Measurements from ENCODE around the gene SRGAP3.

SRGAP3 gene

GRCh38 chr3:9185701-9186100 lies 63.7 kb downstream of the SRGAP3 start:
- H3K27me3 ChIP-seq (replicated peaks in 2 of 5; ENCODE audit: control insufficient read depth in 4 of 5, insufficient read depth in 5 of 5, low read length in 4 of 5): no peaks in the 10 kb centered on the region
- H3K4me1 ChIP-seq (ENCODE audit: control extremely low read depth in 1 of 4, control insufficient read depth in 4 of 4, insufficient read depth in 4 of 4, low read length in 3 of 4): peaks cover 0 to 18% (median 8%) of the 10 kb centered on the region in 4 experiments
- H3K36me3 ChIP-seq (ENCODE audit: control insufficient read depth in 4 of 4, insufficient read depth in 4 of 4, low read length in 3 of 4): no peaks in the 10 kb centered on the region
- ChIA-PET CTCF (no interaction called here), POLR2A (no interaction called here)
- no peaks in the 10 kb centered on the region for H3K9me3 ChIP-seq (ENCODE audit: control extremely low read depth in 1 of 5, control insufficient read depth in 4 of 5, insufficient read depth in 2 of 5, low read depth in 1 of 5, low read length in 4 of 5)
- 94% methylated on average over 3 of the region's 5 CpGs for WGBS (ENCODE audit: insufficient coverage)
- no peak overlapping the region for H3K27ac ChIP-seq (ENCODE audit: insufficient read depth in 1 of 2, low read depth in 1 of 2, low read length in 2 of 2, poor library complexity in 1 of 2, severe bottlenecking in 2 of 2)
- H3K4me3 ChIP-seq (ENCODE audit: control insufficient read depth in 1 of 7, extremely low read depth in 1 of 7, insufficient read depth in 4 of 7, low read depth in 2 of 7, low read length in 6 of 7): no peak overlapping the region
- DNase-seq: no peak

GRCh38 chr3:9185046-9185445 lies 64.4 kb downstream of the SRGAP3 start:
- no peak for DNase-seq
- no peak overlapping the region for H3K27ac ChIP-seq (ENCODE audit: insufficient read depth in 1 of 2, low read depth in 1 of 2, low read length in 2 of 2, poor library complexity in 1 of 2, severe bottlenecking in 2 of 2)
- CTCF ChIA-PET: no interaction called here
- no peaks in the 10 kb centered on the region for H3K27me3 ChIP-seq (replicated peaks in 2 of 5; ENCODE audit: control insufficient read depth in 4 of 5, insufficient read depth in 5 of 5, low read length in 4 of 5)
- POLR2A ChIA-PET: no interaction called here
- WGBS (ENCODE audit: insufficient coverage): 100% methylated on average over 1 of the region's 3 CpGs
- peaks cover 0 to 24% (median 14%) of the 10 kb centered on the region in 4 experiments for H3K4me1 ChIP-seq (ENCODE audit: control extremely low read depth in 1 of 4, control insufficient read depth in 4 of 4, insufficient read depth in 4 of 4, low read length in 3 of 4)
- no peaks in the 10 kb centered on the region for H3K36me3 ChIP-seq (ENCODE audit: control insufficient read depth in 4 of 4, insufficient read depth in 4 of 4, low read length in 3 of 4)
- no peak overlapping the region for H3K4me3 ChIP-seq (ENCODE audit: control insufficient read depth in 1 of 7, extremely low read depth in 1 of 7, insufficient read depth in 4 of 7, low read depth in 2 of 7, low read length in 6 of 7)
- no peaks in the 10 kb centered on the region for H3K9me3 ChIP-seq (ENCODE audit: control extremely low read depth in 1 of 5, control insufficient read depth in 4 of 5, insufficient read depth in 2 of 5, low read depth in 1 of 5, low read length in 4 of 5)

DNA sequence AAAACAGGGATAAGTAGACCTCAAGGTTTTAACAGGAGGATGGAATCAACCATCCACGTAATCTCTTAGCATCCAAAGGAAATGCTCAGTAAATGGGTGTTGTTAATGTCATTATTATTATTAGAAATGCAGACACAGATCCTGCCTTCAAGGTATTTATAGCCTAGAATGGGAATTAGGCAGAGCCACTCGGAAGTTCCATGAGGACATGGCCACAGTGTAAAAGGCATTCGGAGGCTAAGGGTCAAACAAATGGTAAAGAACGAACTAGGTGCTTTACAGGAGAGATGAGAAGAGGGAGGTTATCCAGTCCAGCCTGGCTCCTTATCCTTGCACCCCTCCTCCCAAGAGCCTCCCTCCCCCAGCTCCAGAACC lies 65.0 kb downstream of the SRGAP3 start:
- no peak for DNase-seq
- Histone ChIP-seq H3K27ac (ENCODE audit: insufficient read depth in 1 of 2, low read depth in 1 of 2, low read length in 2 of 2, poor library complexity in 1 of 2, severe bottlenecking in 2 of 2) (no peak overlapping the region), H3K4me1 (ENCODE audit: control extremely low read depth in 1 of 4, control insufficient read depth in 4 of 4, insufficient read depth in 4 of 4, low read length in 3 of 4) (peaks cover 5 to 30% (median 20%) of the 10 kb centered on the region in 4 experiments), H3K36me3 (ENCODE audit: control insufficient read depth in 4 of 4, insufficient read depth in 4 of 4, low read length in 3 of 4) (no peaks in the 10 kb centered on the region), H3K9me3 (ENCODE audit: control extremely low read depth in 1 of 5, control insufficient read depth in 4 of 5, insufficient read depth in 2 of 5, low read depth in 1 of 5, low read length in 4 of 5) (no peaks in the 10 kb centered on the region), H3K27me3 (replicated peaks in 2 of 5; ENCODE audit: control insufficient read depth in 4 of 5, insufficient read depth in 5 of 5, low read length in 4 of 5) (no peaks in the 10 kb centered on the region), H3K4me3 (ENCODE audit: control insufficient read depth in 1 of 7, extremely low read depth in 1 of 7, insufficient read depth in 4 of 7, low read depth in 2 of 7, low read length in 6 of 7) (no peak overlapping the region)
- 100% methylated on average over 3 of the region's 4 CpGs for WGBS (ENCODE audit: insufficient coverage)
- ChIA-PET POLR2A (no interaction called here), CTCF (no interaction called here)

DNA sequence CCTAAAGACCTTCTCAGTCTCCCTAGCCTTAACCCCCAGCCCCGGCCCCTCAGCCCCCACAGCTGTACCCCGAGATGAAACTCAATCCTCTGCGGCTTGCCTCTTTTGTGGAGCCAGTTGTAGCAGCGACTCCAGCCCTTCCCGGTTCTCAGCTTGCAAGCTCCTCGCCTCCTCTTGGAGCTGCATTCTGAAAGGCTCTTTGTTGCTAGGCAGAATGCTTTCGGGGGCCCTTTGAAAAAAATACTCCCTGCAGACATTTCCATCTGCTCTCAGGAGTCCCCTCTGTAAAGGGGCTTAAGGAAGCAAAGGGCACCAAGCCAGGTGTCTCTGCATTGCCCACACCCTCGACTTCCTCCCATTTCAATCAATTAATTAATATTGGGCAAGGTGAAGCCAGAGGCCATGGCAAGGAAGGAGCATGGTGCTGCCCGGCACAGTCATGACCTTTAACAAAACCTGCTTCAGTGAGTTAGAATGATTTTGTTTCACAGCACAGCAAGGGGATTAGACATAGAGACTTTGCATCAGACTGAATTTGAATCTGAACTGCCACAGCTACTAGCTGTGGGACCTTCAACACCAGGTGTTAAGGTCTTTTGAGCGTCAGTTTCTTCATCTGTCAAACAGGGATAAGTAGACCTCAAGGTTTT lies 65.5 kb downstream of the SRGAP3 start:
- no peaks in the 10 kb centered on the region for H3K27me3 ChIP-seq (replicated peaks in 2 of 5; ENCODE audit: control insufficient read depth in 4 of 5, insufficient read depth in 5 of 5, low read length in 4 of 5)
- H3K27ac ChIP-seq (ENCODE audit: insufficient read depth in 1 of 2, low read depth in 1 of 2, low read length in 2 of 2, poor library complexity in 1 of 2, severe bottlenecking in 2 of 2): no peak overlapping the region
- DNase-seq: no peak
- H3K36me3 ChIP-seq (ENCODE audit: control insufficient read depth in 4 of 4, insufficient read depth in 4 of 4, low read length in 3 of 4): no peaks in the 10 kb centered on the region
- no peaks in the 10 kb centered on the region for H3K9me3 ChIP-seq (ENCODE audit: control extremely low read depth in 1 of 5, control insufficient read depth in 4 of 5, insufficient read depth in 2 of 5, low read depth in 1 of 5, low read length in 4 of 5)
- CTCF ChIA-PET: no interaction called here
- H3K4me3 ChIP-seq (ENCODE audit: control insufficient read depth in 1 of 7, extremely low read depth in 1 of 7, insufficient read depth in 4 of 7, low read depth in 2 of 7, low read length in 6 of 7): no peak overlapping the region
- POLR2A ChIA-PET: no interaction called here
- peaks cover 10 to 35% (median 24%) of the 10 kb centered on the region in 4 experiments for H3K4me1 ChIP-seq (ENCODE audit: control extremely low read depth in 1 of 4, control insufficient read depth in 4 of 4, insufficient read depth in 4 of 4, low read length in 3 of 4)
- WGBS (ENCODE audit: insufficient coverage): 92% methylated on average over 5 of the region's 10 CpGs

DNA sequence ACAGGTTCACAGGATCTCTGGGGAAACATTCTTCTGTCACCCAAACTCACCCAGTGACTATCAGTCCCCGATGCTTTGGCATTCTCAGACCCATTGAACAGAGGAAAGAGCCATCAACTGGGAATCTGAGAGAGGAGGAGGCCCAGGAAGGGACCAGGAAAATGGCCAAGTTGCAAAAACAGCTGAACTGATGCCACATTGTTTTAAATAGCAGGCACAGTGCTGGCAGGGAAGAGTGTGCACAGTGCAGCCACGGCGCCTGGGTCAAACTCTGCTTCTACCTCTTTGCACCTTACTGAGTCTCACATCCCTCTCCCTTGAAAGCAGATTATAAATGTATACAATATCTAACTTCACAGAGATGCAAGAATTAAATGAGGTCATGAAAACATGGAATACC lies 66.4 kb downstream of the SRGAP3 start:
- H3K9me3 ChIP-seq (ENCODE audit: control extremely low read depth in 1 of 5, control insufficient read depth in 4 of 5, insufficient read depth in 2 of 5, low read depth in 1 of 5, low read length in 4 of 5): no peaks in the 10 kb centered on the region
- H3K27ac ChIP-seq (ENCODE audit: insufficient read depth in 1 of 2, low read depth in 1 of 2, low read length in 2 of 2, poor library complexity in 1 of 2, severe bottlenecking in 2 of 2): no peak overlapping the region
- no peaks in the 10 kb centered on the region for H3K27me3 ChIP-seq (replicated peaks in 2 of 5; ENCODE audit: control insufficient read depth in 4 of 5, insufficient read depth in 5 of 5, low read length in 4 of 5)
- WGBS (ENCODE audit: insufficient coverage): no CpG with 5 or more reads among the region's 3 CpGs
- POLR2A ChIA-PET: no interaction called here
- peaks cover 10 to 45% (median 32%) of the 10 kb centered on the region in 4 experiments for H3K4me1 ChIP-seq (ENCODE audit: control extremely low read depth in 1 of 4, control insufficient read depth in 4 of 4, insufficient read depth in 4 of 4, low read length in 3 of 4)
- CTCF ChIA-PET: interaction anchor here (1.0 kb wide), 1 partner anchor 11 kb away, joined by 3 read pairs; no protein-coding TSS in a partner anchor
- DNase-seq: no peak
- no peak overlapping the region for H3K4me3 ChIP-seq (ENCODE audit: control insufficient read depth in 1 of 7, extremely low read depth in 1 of 7, insufficient read depth in 4 of 7, low read depth in 2 of 7, low read length in 6 of 7)
- H3K36me3 ChIP-seq (ENCODE audit: control insufficient read depth in 4 of 4, insufficient read depth in 4 of 4, low read length in 3 of 4): no peaks in the 10 kb centered on the region

- POLR2A ChIA-PET: interaction anchor here (0.7 kb wide), 1 partner anchor 68 kb away, joined by 3 read pairs; no protein-coding TSS in a partner anchor
- Histone ChIP-seq H3K4me1 (ENCODE audit: control extremely low read depth in 1 of 4, control insufficient read depth in 4 of 4, insufficient read depth in 4 of 4, low read length in 3 of 4) (peaks cover 10 to 59% (median 32%) of the 10 kb centered on the region in 4 experiments), H3K27ac (ENCODE audit: insufficient read depth in 1 of 2, low read depth in 1 of 2, low read length in 2 of 2, poor library complexity in 1 of 2, severe bottlenecking in 2 of 2) (no peak overlapping the region), H3K9me3 (ENCODE audit: control extremely low read depth in 1 of 5, control insufficient read depth in 4 of 5, insufficient read depth in 2 of 5, low read depth in 1 of 5, low read length in 4 of 5) (no peaks in the 10 kb centered on the region), H3K4me3 (ENCODE audit: control insufficient read depth in 1 of 7, extremely low read depth in 1 of 7, insufficient read depth in 4 of 7, low read depth in 2 of 7, low read length in 6 of 7) (peak overlapping the region in 4 of 7 experiments; percentile 46 to 53 (median 47)), H3K36me3 (ENCODE audit: control insufficient read depth in 4 of 4, insufficient read depth in 4 of 4, low read length in 3 of 4) (no peaks in the 10 kb centered on the region), H3K27me3 (replicated peaks in 2 of 5; ENCODE audit: control insufficient read depth in 4 of 5, insufficient read depth in 5 of 5, low read length in 4 of 5) (no peaks in the 10 kb centered on the region)
- 20% methylated on average over 5 of the region's 6 CpGs for WGBS (ENCODE audit: insufficient coverage)
- peak; percentile 13 to 82 (median 74) for DNase-seq
- CTCF ChIA-PET: interaction anchor here (0.8 to 1.0 kb wide), 2 partner anchors 11 to 211 kb away, joined by 3 read pairs; no protein-coding TSS in a partner anchor
Measured at GRCh38 chr3:9180764-9181117, 68.7 kb downstream of the SRGAP3 start.

- CTCF ChIA-PET: interaction anchor here (0.8 to 1.0 kb wide), 2 partner anchors 11 to 211 kb away, joined by 3 read pairs; no protein-coding TSS in a partner anchor
- H3K27ac ChIP-seq (ENCODE audit: insufficient read depth in 1 of 2, low read depth in 1 of 2, low read length in 2 of 2, poor library complexity in 1 of 2, severe bottlenecking in 2 of 2): no peak overlapping the region
- no peaks in the 10 kb centered on the region for H3K9me3 ChIP-seq (ENCODE audit: control extremely low read depth in 1 of 5, control insufficient read depth in 4 of 5, insufficient read depth in 2 of 5, low read depth in 1 of 5, low read length in 4 of 5)
- no peaks in the 10 kb centered on the region for H3K27me3 ChIP-seq (replicated peaks in 2 of 5; ENCODE audit: control insufficient read depth in 4 of 5, insufficient read depth in 5 of 5, low read length in 4 of 5)
- 34% methylated on average over 12 of the region's 17 CpGs for WGBS (ENCODE audit: insufficient coverage)
- no peaks in the 10 kb centered on the region for H3K36me3 ChIP-seq (ENCODE audit: control insufficient read depth in 4 of 4, insufficient read depth in 4 of 4, low read length in 3 of 4)
- peaks cover 10 to 60% (median 32%) of the 10 kb centered on the region in 4 experiments for H3K4me1 ChIP-seq (ENCODE audit: control extremely low read depth in 1 of 4, control insufficient read depth in 4 of 4, insufficient read depth in 4 of 4, low read length in 3 of 4)
- peak overlapping the region in 6 of 7 experiments; percentile 0 to 53 (median 46) for H3K4me3 ChIP-seq (ENCODE audit: control insufficient read depth in 1 of 7, extremely low read depth in 1 of 7, insufficient read depth in 4 of 7, low read depth in 2 of 7, low read length in 6 of 7)
- DNase-seq: peak; percentile 19 to 72 (median 65)
- POLR2A ChIA-PET: interaction anchor here (0.7 kb wide), 1 partner anchor 69 kb away, joined by 3 read pairs; no protein-coding TSS in a partner anchor
Measured at GRCh38 chr3:9179826-9180763, 69.4 kb downstream of the SRGAP3 start.

All from common myeloid progenitor, CD34-positive (primary cell).